Daoy (cell line): ENCODE measurements around the gene DHRSX. TPM values are rescaled to one million over a fixed set of nuclear protein-coding genes. Genes with fewer than 3 reads are reported as not detected.
"Not testable (repeated sequence)": the region's sequence is repeated elsewhere in the genome, so short reads cannot be mapped to it uniquely, and the experiment has no call there.

ENCODE experiments used
- DNase-seq: peaks from one replicate; pipeline ENCODE4 v3.0.0-alpha.2; 2015; ENCODE audit warnings: low read depth
- total RNA-seq: library from RNA; depleted of rRNA; stranded (reverse); fragments of >200 nt; shearing (Covaris generic); gene quantifications from 2 replicates; pipeline ENCODE4 v1.2.3, GENCODE V29; 2014

Gene DHRSX
- total RNA-seq, 1 experiment from 2014 or later = 12.3 TPM

GRCh38 chrX:2425286-2426071 lies 75.3 kb downstream of the DHRSX start:
- no peak for DNase-seq

- no peak for DNase-seq
Observed at GRCh38 chrX:2424317-2424716, 76.5 kb downstream of the DHRSX start.

- no peak for DNase-seq
Observed at GRCh38 chrX:2423899-2424298, 76.9 kb downstream of the DHRSX start.

DNA sequence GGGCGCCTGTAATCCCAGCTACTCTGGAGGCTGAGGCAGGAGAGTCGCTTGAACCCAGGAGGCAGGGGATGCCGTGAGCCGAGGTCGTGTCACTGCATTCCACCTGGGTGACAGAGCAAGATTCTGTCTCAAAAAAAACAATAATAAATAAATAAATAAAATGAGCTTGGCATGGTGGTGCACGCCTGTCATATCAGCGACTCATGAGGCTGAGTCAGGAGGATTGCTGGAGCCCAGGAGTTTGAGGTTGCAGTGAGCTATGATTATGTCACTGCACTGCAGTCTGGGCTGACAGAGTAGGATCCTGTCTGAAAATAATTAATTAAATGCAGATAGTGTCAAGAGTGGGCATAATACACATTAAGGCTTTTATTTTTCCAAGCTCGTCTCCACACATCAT lies 77.5 kb downstream of the DHRSX start:
- peak; percentile 65 for DNase-seq

DNA sequence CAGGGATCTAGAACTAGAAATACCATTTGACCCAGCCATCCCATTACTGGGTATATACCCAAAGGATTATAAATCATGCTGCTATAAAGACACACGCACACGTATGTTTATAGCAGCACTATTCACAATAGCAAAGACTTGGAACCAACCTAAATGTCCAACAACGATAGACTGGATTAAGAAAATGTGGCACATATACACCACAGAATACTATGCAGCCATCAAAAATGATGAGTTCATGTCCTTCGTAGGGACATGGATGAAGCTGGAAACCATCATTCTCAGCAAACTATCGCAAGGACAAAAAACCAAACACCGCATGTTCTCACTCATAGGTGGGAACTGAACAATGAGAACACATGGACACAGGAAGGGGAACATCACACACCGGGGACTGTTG lies 81.4 kb downstream of the DHRSX start:
- DNase-seq = not testable (repeated sequence)

- DNase-seq = no peak
Observed at GRCh38 chrX:2418000-2418399, 82.8 kb downstream of the DHRSX start.

- no peak for DNase-seq
Observed at GRCh38 chrX:2416851-2417604, 83.7 kb downstream of the DHRSX start.

- DNase-seq = no peak
Observed at GRCh38 chrX:2414384-2414783, 86.4 kb downstream of the DHRSX start.

- DNase-seq = no peak
Observed at GRCh38 chrX:2413969-2414368, 86.8 kb downstream of the DHRSX start.

- DNase-seq = no peak
Observed at GRCh38 chrX:2412131-2412530, 88.6 kb downstream of the DHRSX start.

- no peak for DNase-seq
Observed at GRCh38 chrX:2410279-2411020, 90.3 kb downstream of the DHRSX start.

DNA sequence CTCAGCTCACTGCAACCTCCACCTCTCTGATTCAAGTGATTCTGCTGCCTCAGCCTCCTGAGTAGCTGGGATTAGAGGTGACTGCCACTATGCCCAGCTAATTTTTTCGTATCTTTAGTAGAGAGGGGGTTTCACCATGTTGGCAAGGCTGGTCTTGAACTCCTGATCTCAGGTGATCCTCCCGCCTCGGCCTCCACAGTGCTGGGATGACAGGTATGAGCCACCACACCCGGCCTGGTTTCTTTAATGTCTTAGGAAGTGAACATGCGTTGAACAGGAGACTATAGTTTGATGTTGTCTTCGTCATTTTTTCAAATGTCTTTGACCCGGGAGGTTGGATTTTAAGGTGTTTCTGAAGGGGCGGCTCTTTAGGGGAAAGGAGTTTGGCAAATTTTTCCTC lies 91.0 kb downstream of the DHRSX start:
- DNase-seq = no peak

GRCh38 chrX:2408856-2409255 lies 91.9 kb downstream of the DHRSX start:
- DNase-seq = no peak

DNA sequence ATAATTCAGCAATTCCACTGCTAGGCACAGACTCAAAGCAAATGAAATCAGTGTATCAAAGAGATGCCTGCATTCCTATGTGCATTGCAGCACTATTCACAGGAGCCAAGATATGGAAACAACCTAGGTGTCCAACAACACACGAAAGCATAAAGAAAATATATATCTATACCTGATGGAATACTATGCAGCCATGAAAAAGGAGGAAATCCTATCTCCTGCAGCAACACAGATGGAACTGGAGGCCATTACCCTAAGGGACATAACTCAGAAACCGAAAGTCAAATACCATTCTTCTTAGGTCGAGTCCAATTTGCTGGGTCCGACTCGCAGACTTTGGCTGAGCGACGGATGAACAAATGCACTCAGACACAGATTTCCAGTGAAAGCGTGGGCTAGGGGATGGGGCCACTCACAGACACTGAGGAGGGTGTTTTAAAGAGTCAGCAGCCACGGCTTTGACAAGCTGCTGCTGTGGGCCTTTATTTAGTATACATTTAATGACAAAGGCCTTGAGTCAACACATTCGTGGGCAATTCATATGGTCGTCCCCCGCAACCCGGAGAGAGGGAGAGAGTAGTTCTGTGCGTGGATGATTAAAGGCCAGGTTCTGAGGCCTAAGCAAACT lies 93.8 kb downstream of the DHRSX start:
- no peak for DNase-seq

DNA sequence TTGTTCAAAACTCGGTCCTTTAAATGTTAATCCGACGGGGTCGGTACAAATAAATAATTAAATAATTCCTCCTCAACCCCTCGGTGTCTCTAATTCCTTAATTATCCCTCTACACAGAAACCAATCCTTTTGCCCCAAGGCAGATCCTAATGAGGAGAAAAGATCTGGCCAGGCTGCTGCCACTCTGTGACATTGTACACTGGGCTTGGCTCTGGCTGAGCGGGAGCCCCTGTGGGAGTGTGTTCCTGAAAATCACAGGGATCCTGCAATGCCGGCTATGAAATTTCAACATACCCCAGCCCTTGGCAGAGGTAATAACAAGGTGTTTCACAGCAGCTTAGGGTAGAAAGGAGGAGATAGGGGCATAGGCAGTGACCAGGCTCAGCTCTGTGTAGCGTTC lies 96.0 kb downstream of the DHRSX start:
- no peak for DNase-seq

DNA sequence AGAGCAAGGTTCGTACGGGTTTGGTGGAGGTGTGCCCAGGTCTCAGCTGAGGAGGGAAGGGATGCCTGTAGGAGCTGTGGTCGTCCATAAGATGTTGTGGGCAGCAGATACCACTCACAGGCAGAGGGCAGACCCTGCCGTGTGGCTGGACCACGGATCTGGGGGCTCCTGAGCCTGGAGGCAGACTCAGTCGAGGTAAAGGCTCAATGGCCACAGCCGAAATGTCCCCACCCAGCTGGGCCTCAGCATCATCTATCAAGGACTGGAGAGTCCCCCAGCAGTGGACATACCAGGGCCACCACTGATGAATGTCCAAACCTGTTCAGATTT lies 98.5 kb downstream of the DHRSX start:
- no peak for DNase-seq

DNA sequence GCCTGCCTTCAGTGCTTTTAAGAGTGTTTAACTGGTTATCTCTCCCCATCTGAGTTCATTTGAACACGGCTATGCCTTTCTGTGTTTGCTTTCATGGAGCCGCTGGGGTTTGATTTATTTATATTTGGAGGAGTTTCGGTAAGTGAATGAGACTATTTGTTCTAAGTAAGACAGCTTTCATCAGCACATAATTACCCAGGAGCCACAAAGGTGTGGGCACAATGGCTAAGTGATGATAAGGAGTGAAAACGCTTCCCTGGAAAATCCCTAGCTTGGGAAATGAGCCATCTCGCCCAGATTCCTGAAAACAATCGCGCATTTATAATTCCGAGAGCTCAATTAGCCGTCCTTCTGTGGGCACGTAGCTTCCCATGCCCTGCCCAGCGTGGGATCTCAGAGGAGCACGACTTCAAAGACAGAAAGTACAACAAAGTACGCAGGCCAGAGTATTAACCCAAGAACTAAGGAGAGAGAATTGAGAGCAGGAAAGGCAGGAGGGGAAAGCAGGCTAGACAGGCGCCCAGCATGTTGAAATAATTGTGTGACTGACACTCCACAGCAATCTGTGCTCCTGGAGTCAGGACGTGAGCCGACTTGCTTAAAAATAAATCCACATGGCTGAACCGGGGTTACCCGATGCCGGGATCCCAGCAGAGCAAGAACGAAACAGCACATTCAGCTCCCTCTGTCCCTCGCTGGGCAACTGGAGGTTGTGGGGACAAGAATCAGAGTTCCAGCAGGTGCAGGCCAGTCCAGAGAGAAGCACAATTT lies 99.0 kb downstream of the DHRSX start:
- DNase-seq = peak; percentile 80

- peak; percentile 46 for DNase-seq
Observed at GRCh38 chrX:2401201-2401589, 99.6 kb downstream of the DHRSX start.

GRCh38 chrX:2398064-2398656 lies 102.6 kb downstream of the DHRSX start:
- peak; percentile 31 for DNase-seq

DNA sequence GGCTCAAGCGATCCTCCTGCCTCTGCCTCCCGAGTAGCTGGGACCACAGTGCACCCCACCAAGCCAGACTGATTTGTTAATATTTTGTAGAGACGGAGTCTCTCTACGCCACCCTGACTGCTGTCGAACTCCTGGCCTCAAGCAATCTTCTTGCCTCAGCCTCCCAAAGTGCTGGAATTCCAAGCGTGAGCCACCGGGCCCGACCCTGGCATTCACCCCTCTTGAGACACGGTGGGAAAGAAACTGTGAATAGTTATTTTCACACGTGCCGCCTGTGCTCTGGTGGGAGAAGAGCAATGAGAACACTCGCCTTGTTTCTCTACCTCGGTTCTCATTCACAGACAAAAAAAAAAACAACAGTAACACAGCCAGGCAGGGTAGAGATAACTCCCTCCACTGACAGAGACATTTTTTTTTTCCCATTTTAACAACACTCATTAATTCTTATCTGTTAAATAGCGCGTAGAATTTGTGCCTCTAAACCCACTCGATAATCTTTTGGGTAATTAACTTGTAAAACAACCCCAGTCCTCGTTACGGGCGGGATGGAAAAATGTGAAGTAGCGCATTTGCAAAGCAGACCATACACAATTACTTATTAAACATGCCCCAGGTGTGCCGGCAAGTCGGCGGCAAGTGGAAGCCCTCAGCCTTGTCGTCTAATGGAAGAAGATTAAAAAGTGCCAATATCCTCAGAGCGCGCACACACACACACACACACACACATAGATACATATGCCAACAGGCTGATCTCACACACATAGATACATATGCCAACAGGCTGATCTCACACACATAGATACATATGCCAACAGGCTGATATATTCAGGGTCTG lies 103.3 kb downstream of the DHRSX start:
- no peak for DNase-seq
